Measurements from ENCODE around the gene MYOD1.
A peak's percentile ranks its signal among the peaks of the same experiment; 100 is the strongest.

MYOD1 gene

DNA sequence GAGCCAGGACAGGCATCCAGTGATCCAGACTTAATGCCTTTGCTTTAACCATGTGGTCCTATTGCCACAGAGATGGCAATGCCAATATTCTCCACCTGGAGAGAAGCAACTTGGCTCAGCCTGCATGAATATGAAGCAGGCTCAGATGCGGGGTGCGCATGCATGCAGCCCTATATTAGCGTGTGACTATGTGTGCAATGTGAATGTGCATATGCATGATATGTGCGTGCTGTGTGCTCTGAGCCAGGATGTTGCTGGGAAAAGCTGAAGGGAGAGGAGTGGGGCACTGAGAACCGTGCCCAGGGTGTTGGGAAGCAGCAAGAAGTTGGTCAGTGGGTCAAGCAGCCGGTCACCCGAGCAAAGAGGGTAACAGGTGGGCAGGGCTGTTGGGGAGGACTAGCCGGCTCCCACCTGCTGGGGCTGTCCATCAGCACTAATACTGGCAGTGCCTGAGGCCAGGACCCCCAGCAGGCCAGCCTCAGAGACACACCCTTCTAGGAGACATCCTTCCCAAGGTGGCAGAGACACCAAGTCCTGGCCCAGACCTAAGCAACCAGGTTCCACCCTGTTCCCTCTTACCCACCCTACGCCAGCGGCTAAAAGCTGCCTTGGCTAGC is 24.8 kb upstream of the MYOD1 start:
- DNase-seq (ENCODE audit: low read depth): no peak
- TF ChIP-seq, protein P1, sequence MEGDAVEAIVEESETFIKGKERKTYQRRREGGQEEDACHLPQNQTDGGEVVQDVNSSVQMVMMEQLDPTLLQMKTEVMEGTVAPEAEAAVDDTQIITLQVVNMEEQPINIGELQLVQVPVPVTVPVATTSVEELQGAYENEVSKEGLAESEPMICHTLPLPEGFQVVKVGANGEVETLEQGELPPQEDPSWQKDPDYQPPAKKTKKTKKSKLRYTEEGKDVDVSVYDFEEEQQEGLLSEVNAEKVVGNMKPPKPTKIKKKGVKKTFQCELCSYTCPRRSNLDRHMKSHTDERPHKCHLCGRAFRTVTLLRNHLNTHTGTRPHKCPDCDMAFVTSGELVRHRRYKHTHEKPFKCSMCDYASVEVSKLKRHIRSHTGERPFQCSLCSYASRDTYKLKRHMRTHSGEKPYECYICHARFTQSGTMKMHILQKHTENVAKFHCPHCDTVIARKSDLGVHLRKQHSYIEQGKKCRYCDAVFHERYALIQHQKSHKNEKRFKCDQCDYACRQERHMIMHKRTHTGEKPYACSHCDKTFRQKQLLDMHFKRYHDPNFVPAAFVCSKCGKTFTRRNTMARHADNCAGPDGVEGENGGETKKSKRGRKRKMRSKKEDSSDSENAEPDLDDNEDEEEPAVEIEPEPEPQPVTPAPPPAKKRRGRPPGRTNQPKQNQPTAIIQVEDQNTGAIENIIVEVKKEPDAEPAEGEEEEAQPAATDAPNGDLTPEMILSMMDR (IDR thresholded peaks at IDR 0.05; ENCODE audit: insufficient read depth, low read depth, low read length, missing control alignments): no peak
- no peak overlapping the region for H3K4me3 ChIP-seq (ENCODE audit: low read length)

DNA sequence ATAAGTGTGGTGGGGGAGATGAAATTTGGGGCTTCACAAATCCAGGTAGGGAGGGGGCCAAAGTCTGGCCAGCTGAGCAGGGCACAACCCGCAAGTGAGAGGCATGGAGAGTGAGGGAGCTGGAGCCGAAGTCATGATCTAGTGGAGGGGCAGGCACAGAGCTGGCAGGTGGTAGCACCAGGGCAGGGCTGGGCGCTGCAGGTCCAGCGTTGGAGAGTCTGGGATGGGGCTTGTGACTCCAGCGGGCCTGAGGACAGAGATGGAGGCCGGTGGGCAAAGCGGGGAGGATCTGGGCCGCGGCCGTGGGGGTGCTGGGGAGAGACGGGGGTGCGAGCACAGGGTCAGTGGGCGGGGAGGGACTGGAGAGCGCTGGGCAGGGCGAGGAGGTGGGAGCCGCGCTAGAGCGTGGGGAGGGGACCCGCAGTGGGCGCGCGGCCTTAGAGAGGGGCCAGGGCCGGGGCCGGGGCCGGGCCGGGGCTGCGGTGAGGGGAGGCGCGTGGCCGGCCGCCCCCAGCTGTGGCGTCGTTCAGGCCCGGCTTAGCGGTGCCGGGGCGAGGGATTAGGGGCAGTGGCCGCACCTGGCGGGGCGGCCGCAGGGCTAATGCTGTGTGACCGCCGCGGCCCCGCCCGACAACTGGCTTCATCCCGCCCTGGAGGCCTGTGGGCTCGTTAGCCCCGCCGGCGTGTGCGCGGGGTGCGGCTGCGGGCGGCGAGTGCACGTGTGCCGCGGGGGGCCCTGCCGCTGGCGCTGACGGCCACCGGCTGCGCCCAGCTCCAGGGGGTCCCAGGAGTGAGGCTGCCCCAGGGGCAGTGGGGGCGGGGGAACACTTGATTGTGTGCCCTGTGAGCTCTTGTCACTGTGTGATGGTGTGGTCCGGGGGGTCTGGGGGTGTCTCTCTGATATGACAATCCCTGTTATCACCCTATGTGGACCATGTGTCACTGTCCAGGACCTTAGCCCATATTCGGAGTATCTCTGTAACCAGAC is 23.6 kb upstream of the MYOD1 start:
- TF ChIP-seq, protein P1 (IDR thresholded peaks at IDR 0.05; ENCODE audit: insufficient read depth, low read depth, low read length, missing control alignments): no peak
- no peak for DNase-seq (ENCODE audit: low read depth)
- H3K4me3 ChIP-seq (ENCODE audit: low read length): no peak overlapping the region

DNA sequence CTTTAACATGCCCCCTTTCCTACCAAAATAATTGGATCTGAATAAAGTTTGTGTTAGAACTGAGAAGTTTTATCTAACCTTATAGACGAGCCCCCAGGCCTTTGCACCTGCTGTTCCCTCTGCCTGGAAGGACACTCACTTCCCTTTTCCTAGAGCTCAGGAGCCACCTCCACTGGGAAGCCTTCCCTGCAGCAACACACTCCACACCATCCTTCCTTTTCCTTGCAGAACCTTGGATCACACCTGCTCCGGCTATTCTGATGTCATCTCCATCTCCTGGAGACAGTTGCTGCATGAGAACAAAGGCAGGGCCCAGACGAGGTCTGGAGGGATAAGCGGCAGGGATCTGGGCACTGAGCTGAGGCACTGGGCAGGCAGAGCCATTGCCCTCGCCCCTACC is 22.6 kb upstream of the MYOD1 start:
- no peak for DNase-seq (ENCODE audit: low read depth)
- TF ChIP-seq, protein P1 (IDR thresholded peaks at IDR 0.05; ENCODE audit: insufficient read depth, low read depth, low read length, missing control alignments): no peak

DNA sequence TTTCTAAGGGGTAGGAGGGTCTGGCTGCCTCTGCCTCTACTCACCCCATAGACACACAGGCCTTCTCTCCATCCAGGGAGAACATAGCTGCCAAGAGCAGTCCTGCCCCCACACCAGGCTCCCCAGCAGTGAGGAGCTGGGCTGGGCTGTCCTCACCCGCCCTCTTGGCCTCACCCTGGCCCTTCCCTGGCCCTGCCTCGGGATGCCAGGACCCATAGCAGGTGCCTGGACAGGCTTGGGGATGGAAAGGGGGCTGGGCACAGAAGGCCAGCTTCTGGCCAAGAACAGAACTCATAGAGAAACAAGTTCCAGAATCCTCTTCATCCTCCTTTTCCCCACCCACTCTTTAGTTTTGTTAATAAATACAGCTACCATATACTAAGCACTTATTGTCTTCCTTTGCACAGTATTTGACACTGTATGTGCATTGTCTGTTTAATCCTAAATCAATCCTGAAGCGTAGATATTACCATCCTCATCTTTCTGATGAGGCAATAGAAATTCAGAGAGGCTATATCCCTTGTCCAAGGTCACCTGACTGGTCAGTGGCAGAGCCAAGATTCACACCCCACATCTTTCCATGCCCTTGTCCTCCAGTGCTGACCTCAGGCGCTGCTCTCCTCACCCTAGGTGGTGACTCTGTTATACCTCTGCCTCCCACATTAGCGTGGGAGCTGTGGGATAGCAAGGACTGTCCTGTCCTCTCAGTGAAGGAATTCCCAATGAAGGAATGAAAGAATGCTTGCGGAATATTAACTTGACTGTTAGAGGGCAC is 22.0 kb upstream of the MYOD1 start:
- H3K4me3 ChIP-seq (ENCODE audit: low read length): no peak overlapping the region
- DNase-seq (ENCODE audit: low read depth): no peak
- TF ChIP-seq, protein P1 (IDR thresholded peaks at IDR 0.05; ENCODE audit: insufficient read depth, low read depth, low read length, missing control alignments): no peak

More for the DNA sequence above, 22.6 kb upstream of the MYOD1 start:
- no peak overlapping the region for H3K4me3 ChIP-seq (ENCODE audit: low read length)

DNA sequence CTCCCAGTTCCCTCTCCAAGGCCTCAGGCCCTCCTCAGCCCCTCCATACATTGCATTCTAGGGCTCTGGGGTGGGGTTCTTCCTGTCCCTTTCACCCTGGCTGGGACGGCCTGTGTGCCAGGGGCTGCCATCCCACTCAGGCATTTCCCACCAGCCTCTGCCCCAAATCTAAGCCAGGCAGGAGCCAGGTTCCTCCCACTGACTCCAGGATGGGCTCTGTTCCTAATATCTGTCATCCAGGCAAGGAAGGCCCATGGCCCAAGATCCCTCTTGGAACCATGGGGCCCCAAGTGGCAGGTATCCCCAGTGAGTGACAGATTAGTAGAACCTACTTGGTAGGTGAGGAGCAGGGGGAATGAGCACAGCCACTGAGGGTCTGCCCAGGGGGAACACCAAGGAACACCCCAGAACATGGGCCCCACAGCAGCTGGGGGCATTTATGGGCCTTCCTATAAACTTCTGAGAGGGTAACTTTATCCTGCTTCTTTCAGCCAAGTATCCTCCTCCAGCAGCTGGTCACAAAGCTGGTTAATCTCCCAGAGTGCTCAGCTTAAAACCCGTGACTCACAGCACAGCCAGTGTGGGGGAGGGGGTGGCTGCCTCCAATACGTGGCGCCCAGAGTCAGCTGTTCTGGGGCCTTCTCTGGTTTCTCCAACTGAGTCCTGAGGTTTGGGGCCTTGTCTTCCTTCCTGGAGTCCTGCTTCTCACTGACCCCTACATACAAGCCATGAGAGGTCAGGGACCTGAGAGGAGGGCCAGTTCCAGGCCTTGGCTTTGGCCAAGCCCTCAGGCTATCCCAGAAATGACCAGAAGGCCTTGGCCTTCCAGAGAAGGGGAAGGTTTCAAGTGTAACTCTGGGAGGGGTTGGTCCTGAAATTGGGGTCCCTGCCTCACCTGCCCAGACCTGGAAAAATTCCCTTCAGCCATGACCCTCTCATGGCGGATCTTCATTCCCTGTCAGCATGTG is 19.9 kb upstream of the MYOD1 start:
- H3K4me3 ChIP-seq (ENCODE audit: low read length): no peak overlapping the region
- DNase-seq (ENCODE audit: low read depth): peak; percentile 31
- TF ChIP-seq, protein P1 (IDR thresholded peaks at IDR 0.05; ENCODE audit: insufficient read depth, low read depth, low read length, missing control alignments): no peak

DNA sequence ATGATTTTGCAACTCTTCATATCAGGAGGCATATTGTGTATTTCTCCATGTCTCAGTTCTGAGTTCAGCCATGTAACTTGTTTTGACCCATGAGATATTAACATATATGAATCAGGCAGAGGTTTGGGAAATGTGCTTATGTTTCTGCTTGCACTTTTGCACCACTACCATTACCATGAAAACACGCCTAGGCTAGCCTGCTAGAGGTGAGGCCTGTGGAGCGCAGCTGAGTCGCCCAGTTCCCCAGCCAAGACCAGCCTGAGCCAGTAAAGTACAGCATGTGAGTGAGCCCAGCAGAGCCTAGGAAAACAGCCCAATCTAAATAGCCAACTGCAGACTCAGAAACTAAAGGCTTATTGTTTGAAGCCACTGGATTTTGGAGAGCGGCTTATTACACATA is 18.4 kb upstream of the MYOD1 start:
- no peak overlapping the region for H3K4me3 ChIP-seq (ENCODE audit: low read length)
- TF ChIP-seq, protein P1 (IDR thresholded peaks at IDR 0.05; ENCODE audit: insufficient read depth, low read depth, low read length, missing control alignments): no peak
- peak; percentile 83 for DNase-seq (ENCODE audit: low read depth)

Data from epithelial cell of esophagus (primary cell).